ENCODE measurements around the gene MACF1.

GRCh38 chr1:39297551-39297950 lies 93.1 kb downstream of the MACF1 start:
- TF ChIP-seq, protein P1, sequence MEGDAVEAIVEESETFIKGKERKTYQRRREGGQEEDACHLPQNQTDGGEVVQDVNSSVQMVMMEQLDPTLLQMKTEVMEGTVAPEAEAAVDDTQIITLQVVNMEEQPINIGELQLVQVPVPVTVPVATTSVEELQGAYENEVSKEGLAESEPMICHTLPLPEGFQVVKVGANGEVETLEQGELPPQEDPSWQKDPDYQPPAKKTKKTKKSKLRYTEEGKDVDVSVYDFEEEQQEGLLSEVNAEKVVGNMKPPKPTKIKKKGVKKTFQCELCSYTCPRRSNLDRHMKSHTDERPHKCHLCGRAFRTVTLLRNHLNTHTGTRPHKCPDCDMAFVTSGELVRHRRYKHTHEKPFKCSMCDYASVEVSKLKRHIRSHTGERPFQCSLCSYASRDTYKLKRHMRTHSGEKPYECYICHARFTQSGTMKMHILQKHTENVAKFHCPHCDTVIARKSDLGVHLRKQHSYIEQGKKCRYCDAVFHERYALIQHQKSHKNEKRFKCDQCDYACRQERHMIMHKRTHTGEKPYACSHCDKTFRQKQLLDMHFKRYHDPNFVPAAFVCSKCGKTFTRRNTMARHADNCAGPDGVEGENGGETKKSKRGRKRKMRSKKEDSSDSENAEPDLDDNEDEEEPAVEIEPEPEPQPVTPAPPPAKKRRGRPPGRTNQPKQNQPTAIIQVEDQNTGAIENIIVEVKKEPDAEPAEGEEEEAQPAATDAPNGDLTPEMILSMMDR (conservative IDR thresholded peaks at IDR 0.05; ENCODE audit: low read depth, low read length): no peak
- TF ChIP-seq EZH2 (IDR thresholded peaks at IDR 0.05; ENCODE audit: low read length, unreplicated experiment) (no peak), EZH2phosphoT487 (IDR thresholded peaks at IDR 0.05; ENCODE audit: borderline replicate concordance, low read length) (no peak)

All from PC-3 (cell line).